SKM-1 (cell line): ENCODE data around the gene LCN6.

Source experiments
- DNase-seq: peaks from one replicate; lab custom pipeline; 2025; ENCODE audit not compliant: unreplicated experiment; lab: John Stamatoyannopoulos, UW

The LCN6 gene

GRCh38 chr9:136694163-136694871 lies 54.0 kb downstream of the LCN6 start:
- no peak for DNase-seq
